Left ventricle myocardium inferior (tissue), 1 donor: Measurements from ENCODE around the gene HOXA9. TPM values are rescaled to one million over a fixed set of nuclear protein-coding genes. Genes with fewer than 3 reads are reported as not detected.

ENCODE experiments used
- DNase-seq: peaks from one replicate; pipeline ENCODE4 v3.0.0-alpha.2; 2020
- H3K27ac ChIP-seq: fragments of 200-600 bp; replicated peaks from 2 replicates; pipeline ENCODE4 v1.8.0; 2021
- H3K27me3 ChIP-seq: fragments of 200-600 bp; 2 replicates; pipeline ENCODE4 v1.8.0; 2021; ENCODE audit warnings: low read depth
- H3K36me3 ChIP-seq: fragments of 200-600 bp; 2 replicates; pipeline ENCODE4 v1.8.0; 2021
- H3K4me1 ChIP-seq: fragments of 200-600 bp; 2 replicates; pipeline ENCODE4 v1.8.0; 2021
- H3K4me3 ChIP-seq: fragments of 200-600 bp; 2 replicates; pipeline ENCODE4 v1.8.0; 2021; ENCODE audit warnings: mild to moderate bottlenecking, moderate library complexity
- H3K9me3 ChIP-seq: fragments of 200-600 bp; replicated peaks from 2 replicates; pipeline ENCODE4 v1.8.0; 2021
- CTCF ChIP-seq: fragments of 200-600 bp; IDR thresholded peaks from 2 replicates; pipeline ENCODE4 v1.8.0; 2021; ENCODE audit warnings: antibody characterized with exemption, mild to moderate bottlenecking, borderline replicate concordance
- intact Hi-C: fragments of 100-400 bp; cut with micrococcal nuclease; formaldehyde crosslinking; loops from one replicate; pipeline ENCODE4 v1.11.0; 2022
- total RNA-seq: library from RNA; stranded (reverse); fragmentation: NEBNext Ultra II Directional; extraction: Animal tissue kit (Norgen Biotek cat#: 25700); gene quantifications from one replicate; pipeline ENCODE4 v1.2.1, GENCODE V29; 2021
- donor health status: DM: no; HTN: yes; CAD: no; lungs with severe emphysema.

HOXA9 gene
- total RNA-seq, 1 donor from 2014 or later = not detected

GRCh38 chr7:27176962-27177794 is 11.8 kb upstream of the HOXA9 start:
- Histone ChIP-seq H3K36me3 (no peaks in the 10 kb centered on the region), H3K9me3 (no peaks in the 10 kb centered on the region), H3K27ac (no peak overlapping the region), H3K4me3 (no peak overlapping the region), H3K27me3 (peaks cover 100% of the 10 kb centered on the region), H3K4me1 (peaks cover 32% of the 10 kb centered on the region)
- DNase-seq = peak; percentile 2
- intact Hi-C loops = no loop called here
- no peak for TF ChIP-seq CTCF

GRCh38 chr7:27176524-27176845 is 11.1 kb upstream of the HOXA9 start:
- H3K27ac ChIP-seq = no peak overlapping the region
- no peak for TF ChIP-seq CTCF
- no peaks in the 10 kb centered on the region for H3K9me3 ChIP-seq
- no peaks in the 10 kb centered on the region for H3K36me3 ChIP-seq
- intact Hi-C loops = no loop called here
- no peak overlapping the region for H3K4me3 ChIP-seq
- peaks cover 100% of the 10 kb centered on the region for H3K27me3 ChIP-seq
- DNase-seq = no peak
- H3K4me1 ChIP-seq = peaks cover 38% of the 10 kb centered on the region

GRCh38 chr7:27175626-27176523 is 10.5 kb upstream of the HOXA9 start:
- DNase-seq = peak; percentile 3
- H3K36me3 ChIP-seq = no peaks in the 10 kb centered on the region
- no peak overlapping the region for H3K4me3 ChIP-seq
- H3K9me3 ChIP-seq = no peaks in the 10 kb centered on the region
- intact Hi-C loops = no loop called here
- peaks cover 100% of the 10 kb centered on the region for H3K27me3 ChIP-seq
- no peak for TF ChIP-seq CTCF
- H3K4me1 ChIP-seq = peaks cover 38% of the 10 kb centered on the region
- H3K27ac ChIP-seq = no peak overlapping the region

- Histone ChIP-seq H3K4me3 (no peak overlapping the region), H3K36me3 (no peaks in the 10 kb centered on the region), H3K27ac (no peak overlapping the region), H3K27me3 (peaks cover 100% of the 10 kb centered on the region), H3K4me1 (peaks cover 37% of the 10 kb centered on the region), H3K9me3 (no peaks in the 10 kb centered on the region)
- TF ChIP-seq CTCF = no peak
- peak; percentile 6 for DNase-seq
- intact Hi-C loops = no loop called here
Measured at GRCh38 chr7:27174874-27175625, 9.7 kb upstream of the HOXA9 start.
